GM19455 (cell line): Measurements from ENCODE around the gene RAI1.

Experiments used
- ATAC-seq: cut with Tn5 transposase; IDR thresholded peaks from one replicate; pipeline ENCODE4 v1.9.1; 2021; ENCODE audit not compliant: unreplicated experiment

The RAI1 gene

DNA sequence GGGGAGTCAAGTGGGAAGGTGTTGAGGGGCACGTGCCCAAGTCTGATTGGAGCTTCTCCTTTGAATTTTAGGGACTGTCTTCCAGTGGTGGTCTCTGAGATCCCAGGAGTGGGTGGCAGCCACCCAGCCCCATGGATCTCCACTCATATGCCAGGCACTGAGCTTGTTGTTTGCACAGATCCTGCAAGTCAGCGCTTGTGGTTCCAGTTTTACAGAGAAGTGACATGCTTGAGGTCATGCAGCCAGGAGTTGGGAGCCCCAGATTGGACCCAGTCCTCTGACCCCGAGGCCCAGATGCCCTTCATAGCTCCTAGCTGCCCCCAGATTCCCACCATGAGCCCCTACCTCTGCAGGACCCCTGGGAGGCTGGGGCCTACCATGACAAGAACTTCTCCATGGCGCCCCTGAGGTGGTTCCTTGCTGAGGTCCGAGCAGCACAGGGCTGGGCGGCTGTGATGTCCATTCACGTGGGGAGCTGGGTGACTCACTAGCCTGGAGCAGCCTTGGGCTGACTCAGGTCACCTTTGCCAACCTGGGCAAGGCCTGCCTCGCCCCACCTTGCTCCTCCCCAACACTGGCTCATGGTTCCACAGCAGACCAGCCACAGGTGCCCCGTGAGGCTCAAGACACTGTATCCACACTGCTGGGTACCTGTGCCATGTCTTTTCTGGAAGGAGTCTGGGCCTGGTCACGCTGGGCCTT, 47.4 kb downstream of the RAI1 start:
- ATAC-seq = no peak

DNA sequence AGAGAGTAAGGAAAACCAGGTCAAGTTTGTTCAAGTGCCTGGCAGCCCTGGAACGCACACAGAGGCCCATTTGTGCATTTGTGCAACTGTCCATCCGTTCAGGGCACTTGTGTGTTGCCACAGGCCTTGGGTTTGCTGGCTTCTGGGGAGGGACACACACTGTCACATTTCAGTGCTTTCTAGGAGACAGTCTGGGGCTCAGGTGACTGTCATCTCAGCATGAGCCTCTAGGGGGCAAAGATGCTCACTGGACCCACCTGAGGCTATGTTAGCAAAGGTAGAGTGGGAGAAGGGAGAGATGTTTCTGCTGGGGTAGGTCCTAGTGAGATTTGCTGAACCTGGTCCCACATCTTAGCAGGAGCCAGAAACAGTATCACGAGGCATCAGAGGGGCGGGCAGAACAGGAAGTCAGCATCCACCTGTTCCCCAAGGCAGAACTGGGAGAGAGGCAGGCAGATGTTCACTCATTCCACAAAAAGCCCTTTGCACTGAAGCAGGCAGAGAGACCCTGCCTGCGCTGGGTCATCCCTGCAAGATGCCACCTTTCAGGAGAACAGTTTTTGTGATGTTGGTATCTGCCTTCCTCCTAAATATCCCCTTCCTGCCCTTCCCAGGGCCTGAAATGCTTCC, 48.5 kb downstream of the RAI1 start:
- ATAC-seq = no peak

GRCh38 chr17:17730250-17730935, 49.1 kb downstream of the RAI1 start:
- ATAC-seq = no peak

GRCh38 chr17:17732444-17732843, 51.2 kb downstream of the RAI1 start:
- no peak for ATAC-seq

DNA sequence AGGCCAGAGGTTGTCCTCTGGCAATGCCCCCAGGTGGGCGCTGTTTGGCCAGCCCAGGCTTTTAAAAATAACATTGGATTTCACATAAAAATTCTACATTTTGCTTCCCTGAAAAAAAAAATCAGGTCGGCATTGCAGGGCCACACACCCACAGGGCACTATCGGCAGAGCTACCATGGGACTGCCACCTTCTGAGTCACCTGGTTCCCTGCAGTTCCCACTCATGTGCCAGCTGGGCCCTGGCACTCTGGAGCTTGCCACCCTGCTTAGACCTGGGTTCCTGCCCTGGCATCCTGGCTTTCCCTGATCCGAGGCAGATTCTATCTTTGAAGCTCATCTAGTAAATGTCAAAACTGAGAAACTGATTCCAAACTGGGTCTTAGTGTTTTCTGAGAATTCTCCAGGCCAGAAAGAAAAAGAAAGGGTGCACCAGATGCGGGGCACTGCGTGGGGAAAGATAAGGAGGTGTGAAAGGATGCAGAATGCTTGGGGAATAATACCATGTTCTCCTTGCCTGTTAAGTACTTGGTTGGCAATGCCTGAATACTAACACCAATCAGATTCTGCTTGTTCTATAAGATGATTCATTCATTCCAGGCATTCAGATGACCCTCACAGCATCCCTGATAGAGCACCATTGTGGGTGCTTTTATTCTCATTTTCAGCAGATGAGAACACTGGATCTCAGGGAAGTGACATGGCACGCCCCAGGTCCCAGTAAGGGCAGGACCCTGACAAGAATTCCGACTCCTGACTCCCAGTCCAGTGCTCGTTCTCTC, 51.8 kb downstream of the RAI1 start:
- ATAC-seq = no peak

- ATAC-seq = no peak
These were observed 55.2 kb downstream of the RAI1 start for GRCh38 chr17:17736205-17737183.

GRCh38 chr17:17737961-17738894, 57.0 kb downstream of the RAI1 start:
- ATAC-seq = no peak

DNA sequence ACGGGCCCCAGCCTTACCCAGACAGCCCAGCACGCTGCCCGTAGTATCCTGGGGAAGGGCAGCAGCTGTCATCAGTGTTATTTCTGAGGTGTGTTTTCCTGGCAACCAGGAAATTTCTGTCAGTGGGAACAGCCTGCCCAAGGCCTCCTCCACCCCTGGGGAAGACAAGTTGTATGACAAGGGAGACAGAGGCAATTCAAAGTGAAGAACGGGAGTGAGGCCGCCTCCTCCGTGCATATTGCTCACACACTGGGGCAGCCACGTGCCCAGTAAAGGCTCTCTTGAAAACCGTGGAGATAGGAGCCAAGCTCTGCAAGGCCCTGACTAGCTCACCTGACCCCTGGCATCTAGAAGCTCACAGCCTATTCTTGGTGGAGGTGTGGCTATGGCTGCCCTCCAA, 57.6 kb downstream of the RAI1 start:
- ATAC-seq = no peak

DNA sequence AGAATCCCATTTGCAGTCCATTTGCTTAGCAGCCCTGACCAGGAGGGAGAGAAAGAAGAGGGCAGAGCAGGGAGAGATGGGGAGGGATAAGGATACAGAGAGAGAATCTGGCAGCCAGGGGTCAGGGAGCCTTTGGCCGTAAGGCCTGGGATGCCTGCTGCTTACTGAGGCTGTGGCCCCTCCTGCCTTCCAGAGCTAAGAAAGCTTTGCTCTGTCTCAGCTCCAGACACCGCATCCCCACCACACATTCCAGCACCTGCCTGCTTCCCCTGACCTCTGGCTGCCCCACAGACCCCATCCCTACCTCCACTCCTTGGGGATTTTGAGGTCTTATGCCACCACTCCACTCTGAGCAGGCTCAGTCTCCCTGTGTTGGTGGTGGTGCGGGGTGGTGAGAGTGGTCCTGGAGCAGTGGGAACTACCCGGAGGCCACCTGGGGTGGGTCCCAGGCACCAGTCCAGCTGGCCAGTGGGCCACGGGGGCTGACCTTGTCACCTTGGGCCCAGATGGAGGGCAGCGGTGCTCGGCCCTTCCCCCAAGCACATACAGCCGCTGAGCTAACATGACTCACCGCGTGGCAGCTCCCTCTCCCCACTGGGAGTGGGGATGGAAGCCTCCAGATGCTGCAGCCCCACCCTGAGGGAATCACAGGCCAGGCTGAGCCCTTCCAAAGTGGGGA, 58.3 kb downstream of the RAI1 start:
- no peak for ATAC-seq

- no peak for ATAC-seq
These were observed 59.5 kb downstream of the RAI1 start for GRCh38 chr17:17740615-17741348.

- ATAC-seq = no peak
These were observed 60.2 kb downstream of the RAI1 start for GRCh38 chr17:17741349-17742023.

DNA sequence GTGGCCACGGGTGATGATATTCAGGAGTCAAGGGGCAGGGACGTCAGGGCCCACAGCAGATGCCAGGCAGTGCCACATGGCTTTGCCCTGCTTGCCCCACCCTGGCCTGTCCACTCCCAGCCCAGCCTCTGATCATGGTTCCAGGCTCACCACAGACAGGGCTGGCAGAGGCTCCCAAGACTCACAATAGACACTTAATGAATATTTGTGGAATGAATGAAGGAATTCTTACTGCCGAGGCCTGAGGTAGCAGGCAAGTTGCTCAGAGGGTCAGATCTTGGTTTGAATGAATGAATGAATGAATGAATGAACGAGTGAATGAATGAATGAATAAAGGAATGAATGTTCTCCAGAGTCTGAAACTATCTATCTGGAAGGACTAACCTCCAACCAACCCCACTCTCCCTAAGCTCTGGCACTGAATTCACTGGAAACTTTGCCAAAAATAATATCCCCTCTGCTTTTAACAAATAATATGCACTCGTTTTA, 60.9 kb downstream of the RAI1 start:
- ATAC-seq = no peak

DNA sequence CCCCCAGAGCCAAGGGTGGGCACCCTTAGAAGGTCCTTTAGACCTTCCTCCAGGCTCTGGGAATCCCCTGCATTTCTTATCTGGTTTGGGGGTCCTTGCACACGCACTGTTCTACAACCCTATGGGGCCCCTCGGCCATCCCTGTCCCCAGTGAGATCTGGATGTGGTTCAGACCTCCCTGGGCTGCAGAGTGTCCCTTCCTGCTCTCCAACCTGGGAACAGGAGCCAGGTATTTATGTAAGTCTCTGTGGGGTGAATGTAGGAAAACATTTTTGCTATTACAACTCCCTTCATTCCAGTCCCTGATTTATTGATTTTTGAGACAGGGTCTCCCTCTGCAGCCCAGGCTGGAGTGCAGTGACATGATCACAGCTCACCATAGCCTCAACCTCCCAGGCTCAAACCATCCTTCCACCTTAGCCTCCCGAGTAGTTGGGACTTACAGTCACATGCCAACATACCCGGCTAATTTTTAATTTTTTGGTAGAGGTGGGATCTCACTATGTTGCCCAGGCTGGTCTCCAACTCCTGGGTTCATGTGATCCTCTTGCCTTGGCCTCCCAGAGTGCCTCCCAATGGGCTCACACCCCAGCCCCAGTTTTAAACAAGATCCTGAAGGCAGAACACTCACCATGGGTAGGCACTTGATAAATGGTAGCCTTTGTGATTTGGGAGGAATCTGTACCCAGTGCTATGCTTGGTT, 61.6 kb downstream of the RAI1 start:
- ATAC-seq = no peak

DNA sequence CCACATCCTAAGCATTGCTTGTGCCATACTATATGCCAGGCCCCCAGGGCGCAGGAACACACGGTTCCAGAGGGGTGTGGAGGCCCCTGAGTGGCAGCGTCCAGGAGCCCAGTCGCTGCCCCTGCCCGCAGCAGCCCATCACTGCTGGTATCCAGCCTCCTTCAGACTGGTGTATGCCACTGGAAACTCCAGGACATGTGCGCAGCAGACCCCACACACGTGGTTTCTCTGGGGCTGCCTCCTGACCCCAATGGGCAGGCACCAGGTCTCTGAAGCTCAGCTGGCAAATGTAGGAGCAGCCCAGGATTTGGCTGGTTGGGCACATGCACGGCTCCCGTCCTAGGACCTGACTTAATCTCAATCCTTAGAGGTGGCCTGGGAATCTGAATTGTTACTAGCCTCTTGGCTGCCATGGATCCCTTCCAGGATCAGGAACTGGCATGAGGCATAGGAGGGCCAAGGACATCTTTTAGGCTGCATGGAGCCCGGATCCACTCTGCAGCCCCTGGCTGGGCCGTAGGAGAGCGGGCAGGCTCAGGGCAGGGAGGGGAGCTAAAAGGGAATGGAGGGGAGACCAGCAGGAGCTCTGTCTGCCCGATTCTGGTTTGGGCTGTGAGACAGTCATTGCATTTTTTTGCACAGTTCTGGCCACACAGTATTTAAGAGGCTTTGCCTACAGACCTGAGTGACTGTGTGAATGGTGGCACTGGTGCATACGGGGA, 62.3 kb downstream of the RAI1 start:
- ATAC-seq = no peak

- no peak for ATAC-seq
These were observed 62.9 kb downstream of the RAI1 start for GRCh38 chr17:17744116-17744515.
